T-helper 17 cell (primary cell): ENCODE results near the gene ING3. TPM values are rescaled to one million over a fixed set of nuclear protein-coding genes. Genes with fewer than 3 reads are reported as not detected.
A peak's percentile ranks its signal among the peaks of the same experiment; 100 is the strongest.

ENCODE experiments used
- ATAC-seq: fragments of 150-1000 bp; cut with Tn5 transposase; 2 replicates; pipeline ENCODE4 v1.10.0; 2021; ENCODE audit warnings: mild to moderate bottlenecking, moderate library complexity
- DNase-seq, 3 donors: peaks; one replicate each; pipeline versions ENCODE4 v3.0.0 to v3.0.0-alpha.2; 2020 to 2021
- H3K9me3 ChIP-seq: one replicate; pipeline ENCODE4 v1.7.0; 2013; ENCODE audit warnings: low read length, mild to moderate bottlenecking; ENCODE audit not compliant: control insufficient read depth, poor library complexity, severe bottlenecking
- H3K27ac Mint-ChIP-seq: one replicate; pipeline ENCODE4 v1.8.0; 2022; ENCODE audit warnings: mild to moderate bottlenecking, moderate library complexity, mixed read lengths
- H3K27me3 Mint-ChIP-seq: one replicate; pipeline ENCODE4 v1.8.0; 2022; ENCODE audit warnings: mixed read lengths
- H3K36me3 Mint-ChIP-seq: one replicate; pipeline ENCODE4 v1.8.0; 2022; ENCODE audit warnings: low read depth, mixed read lengths
- H3K4me1 Mint-ChIP-seq: one replicate; pipeline ENCODE4 v1.8.0; 2022; ENCODE audit warnings: mild to moderate bottlenecking, mixed read lengths
- H3K4me3 Mint-ChIP-seq: one replicate; pipeline ENCODE4 v1.8.0; 2022; ENCODE audit warnings: mild to moderate bottlenecking, moderate library complexity, mixed read lengths
- total RNA-seq, 4 donors: library from RNA in 2 of 4; stranded (reverse) in 2 of 4; gene quantifications; one replicate each; pipeline ENCODE4 v1.2.3 and lab custom pipeline; 2022 to 2026

The ING3 gene
- total RNA-seq, 2 donors from 2014 or later = 32.8 to 41.2 TPM

DNA sequence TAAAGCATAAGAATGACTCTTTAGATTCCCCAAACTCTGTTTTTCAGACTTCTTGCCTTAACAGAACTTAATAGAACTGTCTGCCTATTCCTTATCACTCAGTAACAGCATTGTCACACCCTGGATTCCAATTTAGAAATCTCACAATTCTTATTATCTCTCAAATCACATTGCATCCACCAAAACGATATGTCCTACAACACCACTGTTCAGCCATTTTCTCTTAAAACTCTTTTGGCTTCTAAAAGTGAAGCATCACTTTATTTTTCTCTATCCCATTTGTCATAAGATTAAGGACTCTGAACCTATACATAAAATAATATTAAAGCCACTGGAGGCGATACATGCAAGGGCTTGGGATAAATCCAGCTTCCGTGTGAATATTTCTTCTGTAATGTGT is 36.7 kb downstream of the ING3 start:
- no peak overlapping the region for H3K27ac Mint-ChIP-seq
- DNase-seq (no peak), ATAC-seq (no peak)
- H3K4me3 Mint-ChIP-seq = no peak overlapping the region
- H3K4me1 Mint-ChIP-seq = peaks cover 11% of the 10 kb centered on the region
- peaks cover 69% of the 10 kb centered on the region for H3K27me3 Mint-ChIP-seq
- no peaks in the 10 kb centered on the region for H3K9me3 ChIP-seq
- no peaks in the 10 kb centered on the region for H3K36me3 Mint-ChIP-seq

DNA sequence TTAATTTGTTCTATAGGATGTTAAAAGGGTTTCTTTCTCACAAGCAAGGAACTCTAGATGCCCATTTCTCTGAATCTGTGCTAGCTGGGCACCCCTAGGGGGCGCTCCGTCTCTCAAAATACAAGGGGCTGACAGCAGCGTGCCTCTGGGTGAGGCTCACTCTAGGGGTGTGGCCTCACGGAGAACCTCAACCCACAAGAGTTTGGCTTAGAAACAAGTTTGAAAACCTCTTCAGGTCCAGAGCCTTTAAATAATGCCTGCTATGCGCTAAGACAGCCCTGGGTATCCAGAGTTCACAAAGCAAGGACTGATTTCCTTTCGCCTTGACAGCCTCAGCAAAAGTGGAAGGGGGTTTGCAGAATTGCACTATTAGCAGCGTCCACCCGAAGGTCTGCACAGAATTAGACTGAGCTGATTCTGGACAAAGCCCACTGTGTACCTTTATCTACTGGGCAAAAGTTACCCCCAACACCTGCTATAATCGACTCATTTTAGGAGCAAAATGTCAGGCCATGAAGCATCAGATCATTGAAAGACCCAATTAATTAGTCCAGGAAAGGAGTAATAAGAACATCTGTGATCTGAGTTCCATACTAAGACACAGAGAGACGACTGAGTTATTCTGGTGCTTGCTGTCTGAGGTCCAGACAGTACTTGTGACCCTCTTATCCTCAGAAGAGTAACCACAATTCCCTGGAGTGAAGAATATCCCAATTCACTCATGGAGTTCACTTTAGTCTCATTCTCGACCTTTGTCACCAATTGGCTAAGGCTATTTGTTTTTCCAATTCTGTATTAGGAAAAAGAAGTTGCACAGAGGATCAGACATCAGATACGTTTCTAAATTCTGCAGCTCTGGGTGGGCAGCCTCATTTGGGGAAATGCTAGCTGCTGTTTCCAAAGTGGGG is 37.4 kb downstream of the ING3 start:
- H3K27ac Mint-ChIP-seq = no peak overlapping the region
- H3K27me3 Mint-ChIP-seq = peaks cover 73% of the 10 kb centered on the region
- ATAC-seq = peak; percentile 100
- peak overlapping the region; percentile 76 for H3K4me3 Mint-ChIP-seq
- H3K9me3 ChIP-seq = no peaks in the 10 kb centered on the region
- H3K36me3 Mint-ChIP-seq = no peaks in the 10 kb centered on the region
- H3K4me1 Mint-ChIP-seq = peaks cover 11% of the 10 kb centered on the region
- peak; percentile 71 to 77 (median 76) for DNase-seq

DNA sequence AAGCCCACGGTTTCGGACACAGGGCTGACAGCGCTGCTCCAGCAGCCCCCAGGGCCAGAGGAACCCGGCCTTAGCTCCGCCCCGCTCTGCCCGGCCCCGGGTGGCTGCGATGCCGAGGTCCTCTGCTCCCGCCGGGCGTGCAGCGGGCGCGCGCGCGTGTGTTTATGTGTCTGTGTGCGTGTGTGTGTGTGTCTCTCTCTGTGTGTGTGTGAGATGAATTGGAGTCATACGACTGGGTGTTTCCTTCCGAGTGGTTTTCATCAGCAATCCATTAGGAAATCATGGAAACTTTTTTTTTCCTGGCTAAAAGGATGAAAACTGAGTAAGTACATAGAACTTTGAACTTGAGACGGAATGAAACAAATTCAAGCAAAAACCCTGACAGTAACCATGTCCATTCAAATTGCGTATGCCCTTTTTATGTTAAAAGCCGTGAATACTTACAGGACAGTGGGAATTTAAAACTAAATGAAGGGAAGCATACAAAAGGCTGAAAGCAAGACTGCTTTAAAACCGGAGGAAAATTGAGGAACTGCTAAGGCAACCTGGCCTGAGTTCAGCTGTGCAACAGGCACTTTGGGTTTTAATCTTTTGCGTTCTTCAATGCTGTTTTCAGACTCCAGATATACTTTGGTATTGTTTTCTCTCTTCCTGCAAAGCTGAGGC is 38.1 kb downstream of the ING3 start, which contains the start of gene CPED1:
TSS of gene CPED1 (plus strand) at position 121 of the 666 bp plus-strand sequence. CDS start 911 bp downstream, outside the sequence.
- ATAC-seq = peak; percentile 30
- H3K27me3 Mint-ChIP-seq = peaks cover 76% of the 10 kb centered on the region
- no peaks in the 10 kb centered on the region for H3K36me3 Mint-ChIP-seq
- H3K4me3 Mint-ChIP-seq = peak within 1 kb of the TSS; percentile 76
- H3K9me3 ChIP-seq = no peaks in the 10 kb centered on the region
- peak; percentile 4 to 29 (median 10) for DNase-seq
- no peak within 1 kb of the TSS for H3K27ac Mint-ChIP-seq
- peaks cover 11% of the 10 kb centered on the region for H3K4me1 Mint-ChIP-seq

DNA sequence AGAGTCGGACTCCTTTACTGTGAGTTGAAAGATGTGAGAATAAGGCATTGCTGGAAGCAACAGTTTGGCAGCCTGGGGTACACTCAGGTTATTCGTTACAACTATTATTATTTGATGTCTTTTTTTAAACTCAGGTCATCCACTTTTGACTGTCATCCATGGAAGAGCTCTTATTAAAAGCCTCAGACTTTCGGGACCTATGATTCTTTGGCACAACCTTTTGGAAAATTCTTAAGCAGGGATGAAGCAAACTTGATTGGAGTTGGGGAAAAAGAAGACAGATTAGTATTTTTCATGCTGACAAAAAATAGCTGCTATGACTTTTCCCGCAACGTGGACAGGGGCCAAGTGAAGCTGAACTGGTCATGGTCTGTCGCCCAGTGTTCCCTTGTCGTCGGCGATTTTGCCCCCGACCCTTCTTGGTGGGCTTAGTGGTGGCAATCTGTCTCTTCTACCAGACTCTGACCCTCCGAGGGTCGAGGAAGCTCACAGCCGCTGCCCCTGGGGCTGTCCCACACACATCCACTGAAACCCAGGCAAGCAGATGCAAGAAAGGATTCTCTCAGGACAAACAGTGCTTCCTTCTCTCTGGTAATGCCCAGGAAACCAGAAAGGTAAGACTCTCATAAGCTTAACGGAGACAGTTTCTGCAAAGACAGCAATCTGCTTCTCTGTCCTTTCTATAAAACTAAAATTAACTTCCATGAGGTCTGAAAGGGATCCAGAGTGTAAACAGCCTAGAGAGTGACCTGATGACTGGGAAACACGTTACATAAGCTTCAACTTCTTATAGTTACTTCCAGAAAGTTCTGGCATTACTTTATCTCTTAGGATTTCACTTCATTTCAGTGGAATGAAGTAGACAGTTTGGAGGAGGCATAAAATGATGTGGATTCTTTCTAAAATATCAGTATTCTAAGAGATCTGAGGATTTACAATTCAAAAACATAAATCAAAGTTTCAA is 39.0 kb downstream of the ING3 start:
- H3K27me3 Mint-ChIP-seq = peaks cover 73% of the 10 kb centered on the region
- no peaks in the 10 kb centered on the region for H3K9me3 ChIP-seq
- H3K4me3 Mint-ChIP-seq = no peak overlapping the region
- H3K36me3 Mint-ChIP-seq = no peaks in the 10 kb centered on the region
- H3K4me1 Mint-ChIP-seq = peaks cover 11% of the 10 kb centered on the region
- DNase-seq (no peak), ATAC-seq (no peak)
- no peak overlapping the region for H3K27ac Mint-ChIP-seq

DNA sequence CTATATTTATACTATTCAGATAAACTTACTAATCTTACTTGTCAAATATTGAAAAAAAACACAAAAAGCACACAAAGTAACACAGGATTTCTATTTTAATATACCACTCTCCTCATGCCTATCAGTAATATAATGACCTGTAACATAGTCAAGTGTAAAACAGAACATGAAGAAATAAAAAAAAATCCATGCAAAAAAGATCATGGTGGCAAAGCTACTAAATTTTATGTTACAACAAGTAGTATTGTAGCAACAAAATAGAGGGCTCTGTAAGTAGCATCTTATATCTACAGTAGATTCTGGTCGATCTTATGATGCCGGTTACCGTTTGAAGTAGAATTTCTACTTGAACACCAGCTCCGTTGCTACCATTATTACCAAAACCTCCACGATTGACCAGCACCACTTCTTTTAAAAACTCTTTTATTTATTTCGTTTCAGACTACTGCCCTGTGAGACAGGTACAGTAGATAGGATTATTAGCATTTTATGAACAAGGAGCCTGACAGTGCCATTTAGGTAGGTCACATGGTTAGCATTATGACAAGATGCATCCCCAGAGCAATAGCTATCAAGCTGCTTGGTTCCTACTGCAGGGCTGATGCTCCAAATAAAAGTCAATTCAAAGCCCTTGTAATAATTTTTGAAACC is 40.0 kb downstream of the ING3 start:
- DNase-seq (no peak), ATAC-seq (no peak)
- H3K27ac Mint-ChIP-seq = no peak overlapping the region
- H3K4me1 Mint-ChIP-seq = peaks cover 16% of the 10 kb centered on the region
- no peaks in the 10 kb centered on the region for H3K36me3 Mint-ChIP-seq
- no peak overlapping the region for H3K4me3 Mint-ChIP-seq
- H3K27me3 Mint-ChIP-seq = peaks cover 65% of the 10 kb centered on the region
- H3K9me3 ChIP-seq = no peaks in the 10 kb centered on the region

DNA sequence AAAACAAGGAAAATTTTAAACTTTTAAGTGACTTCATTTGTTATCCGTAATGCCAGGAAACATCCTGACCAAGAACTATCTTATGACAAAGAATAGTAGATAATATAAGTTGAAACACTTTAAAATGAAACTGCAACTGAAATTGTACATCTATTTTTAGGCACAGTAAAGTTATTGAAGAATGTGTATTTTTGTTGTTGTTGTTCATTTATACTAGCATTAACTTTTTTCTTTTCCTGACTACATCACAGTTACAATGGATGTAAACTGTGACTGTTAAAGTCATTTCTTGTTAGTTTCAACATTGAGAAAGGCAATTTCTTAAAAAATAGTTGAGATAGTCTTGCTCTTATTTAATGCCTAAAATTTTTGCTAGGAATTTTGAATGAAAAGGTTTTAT is 40.6 kb downstream of the ING3 start:
- ATAC-seq = no peak
- DNase-seq = no peak
- Mint-ChIP-seq H3K27me3 (peaks cover 63% of the 10 kb centered on the region), H3K4me3 (no peak overlapping the region), H3K4me1 (peaks cover 20% of the 10 kb centered on the region), H3K27ac (no peak overlapping the region), H3K36me3 (no peaks in the 10 kb centered on the region)
- H3K9me3 ChIP-seq = no peaks in the 10 kb centered on the region

DNA sequence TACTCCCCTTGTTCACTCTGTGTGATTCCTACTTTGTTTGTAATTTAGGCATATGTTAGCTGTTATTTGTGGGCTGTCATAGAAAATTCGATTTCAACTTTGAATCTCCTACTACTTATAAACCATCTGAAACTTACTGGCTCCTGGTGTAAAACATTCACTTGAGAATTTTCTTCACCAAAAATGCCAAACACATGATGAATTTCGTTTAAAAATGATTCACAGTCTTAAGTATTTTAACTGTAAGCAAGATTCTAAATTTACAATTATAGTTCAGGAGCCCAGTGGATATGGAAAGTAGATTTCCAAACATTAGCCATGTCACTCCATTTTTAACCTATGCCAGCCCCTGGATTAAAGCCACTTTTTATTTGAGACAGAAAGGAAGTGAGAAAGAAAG is 41.0 kb downstream of the ING3 start:
- no peaks in the 10 kb centered on the region for H3K9me3 ChIP-seq
- DNase-seq (no peak), ATAC-seq (no peak)
- Mint-ChIP-seq H3K27me3 (peaks cover 58% of the 10 kb centered on the region), H3K27ac (no peak overlapping the region), H3K36me3 (no peaks in the 10 kb centered on the region), H3K4me3 (no peak overlapping the region), H3K4me1 (peaks cover 24% of the 10 kb centered on the region)

DNA sequence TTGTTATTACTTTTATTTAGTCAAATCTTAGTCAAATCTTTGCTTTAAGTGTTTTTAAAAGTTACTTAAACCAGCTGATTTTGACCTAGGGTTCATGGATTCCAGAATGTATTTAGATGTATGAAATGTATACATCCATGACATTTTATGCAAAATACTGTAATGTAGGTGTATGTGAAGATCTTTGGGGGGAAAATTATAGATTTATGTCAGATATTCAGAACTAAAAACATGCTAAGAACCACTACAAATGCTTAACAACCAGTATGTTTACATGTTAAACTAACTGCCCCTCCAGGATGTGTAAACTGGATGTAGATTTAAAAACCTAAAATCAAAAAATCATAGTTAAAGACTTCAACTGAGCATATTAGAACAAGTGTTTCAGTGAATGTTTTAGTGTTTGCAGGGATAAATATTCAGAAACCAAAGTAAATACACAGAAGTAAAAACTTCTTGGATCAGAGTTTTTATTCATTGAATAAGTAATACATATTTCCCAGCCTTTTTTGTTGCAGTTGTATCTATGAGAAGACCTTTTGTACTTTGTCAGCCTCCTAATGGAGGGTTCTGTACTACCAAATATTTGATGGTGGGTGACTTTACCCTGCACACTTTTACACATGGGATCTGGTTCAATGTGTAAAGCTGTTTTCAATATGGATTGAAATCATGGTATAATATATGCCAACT is 41.8 kb downstream of the ING3 start:
- Mint-ChIP-seq H3K4me1 (peaks cover 28% of the 10 kb centered on the region), H3K27ac (no peak overlapping the region), H3K27me3 (peaks cover 50% of the 10 kb centered on the region), H3K36me3 (no peaks in the 10 kb centered on the region), H3K4me3 (no peak overlapping the region)
- no peak for ATAC-seq
- DNase-seq = no peak
- H3K9me3 ChIP-seq = no peaks in the 10 kb centered on the region

DNA sequence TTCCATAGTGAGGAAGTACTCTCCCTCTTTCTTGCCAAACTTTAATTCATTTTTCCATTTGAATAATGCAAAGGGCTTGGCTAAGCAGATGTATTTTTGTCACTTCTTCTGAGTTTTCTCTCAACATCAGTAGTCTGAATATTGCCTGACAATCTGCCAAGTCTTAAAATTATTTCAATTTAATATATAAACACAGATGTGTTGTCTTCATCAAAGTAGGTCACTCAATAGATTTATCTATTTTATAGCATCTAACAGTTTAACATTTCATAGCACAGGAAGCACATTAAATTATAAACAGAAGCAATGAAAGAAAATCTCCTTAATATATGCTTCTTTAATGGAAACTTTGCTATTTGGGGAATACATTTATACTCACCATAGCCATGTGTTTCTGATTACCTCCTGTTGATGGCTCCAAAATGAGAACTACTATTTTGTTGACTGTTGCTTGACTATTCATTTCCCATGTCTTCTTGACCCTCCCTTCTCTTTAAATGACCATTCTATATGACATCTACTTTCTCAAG is 42.5 kb downstream of the ING3 start:
- H3K9me3 ChIP-seq = no peaks in the 10 kb centered on the region
- peaks cover 44% of the 10 kb centered on the region for H3K27me3 Mint-ChIP-seq
- H3K36me3 Mint-ChIP-seq = no peaks in the 10 kb centered on the region
- H3K4me3 Mint-ChIP-seq = no peak overlapping the region
- peaks cover 25% of the 10 kb centered on the region for H3K4me1 Mint-ChIP-seq
- H3K27ac Mint-ChIP-seq = no peak overlapping the region
- no peak for ATAC-seq
- no peak for DNase-seq

DNA sequence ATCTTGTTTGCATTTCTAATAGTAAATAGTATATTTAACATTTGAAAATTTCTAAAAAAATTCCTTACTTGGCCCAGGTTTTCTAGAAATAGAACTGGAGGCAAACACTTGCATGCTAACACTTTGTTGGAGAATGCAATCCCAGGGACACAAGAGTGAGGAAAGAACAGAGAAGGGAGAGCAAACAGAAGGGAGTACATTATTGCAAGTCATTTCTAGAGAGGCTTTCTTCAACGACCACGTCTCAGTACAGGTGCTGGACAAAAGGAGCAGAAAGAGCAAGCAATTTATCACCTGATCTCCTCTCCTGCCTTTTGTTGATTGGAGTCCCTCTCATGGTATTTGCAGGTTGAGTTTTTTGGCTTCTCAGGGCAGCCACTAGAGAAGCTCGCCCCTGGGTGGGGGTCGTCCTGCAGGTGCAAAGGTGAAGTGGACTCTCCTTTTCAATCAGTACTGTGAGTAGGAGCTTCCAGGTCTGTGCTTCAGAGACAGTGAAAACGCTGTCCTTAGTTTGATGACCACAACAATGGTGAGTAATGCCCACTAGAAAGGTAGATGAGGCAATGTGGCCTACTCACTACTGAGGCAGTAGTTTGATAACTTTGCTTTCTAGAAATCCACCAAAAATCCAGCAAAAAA is 43.1 kb downstream of the ING3 start:
- H3K27me3 Mint-ChIP-seq = peaks cover 44% of the 10 kb centered on the region
- no peak for DNase-seq

DNA sequence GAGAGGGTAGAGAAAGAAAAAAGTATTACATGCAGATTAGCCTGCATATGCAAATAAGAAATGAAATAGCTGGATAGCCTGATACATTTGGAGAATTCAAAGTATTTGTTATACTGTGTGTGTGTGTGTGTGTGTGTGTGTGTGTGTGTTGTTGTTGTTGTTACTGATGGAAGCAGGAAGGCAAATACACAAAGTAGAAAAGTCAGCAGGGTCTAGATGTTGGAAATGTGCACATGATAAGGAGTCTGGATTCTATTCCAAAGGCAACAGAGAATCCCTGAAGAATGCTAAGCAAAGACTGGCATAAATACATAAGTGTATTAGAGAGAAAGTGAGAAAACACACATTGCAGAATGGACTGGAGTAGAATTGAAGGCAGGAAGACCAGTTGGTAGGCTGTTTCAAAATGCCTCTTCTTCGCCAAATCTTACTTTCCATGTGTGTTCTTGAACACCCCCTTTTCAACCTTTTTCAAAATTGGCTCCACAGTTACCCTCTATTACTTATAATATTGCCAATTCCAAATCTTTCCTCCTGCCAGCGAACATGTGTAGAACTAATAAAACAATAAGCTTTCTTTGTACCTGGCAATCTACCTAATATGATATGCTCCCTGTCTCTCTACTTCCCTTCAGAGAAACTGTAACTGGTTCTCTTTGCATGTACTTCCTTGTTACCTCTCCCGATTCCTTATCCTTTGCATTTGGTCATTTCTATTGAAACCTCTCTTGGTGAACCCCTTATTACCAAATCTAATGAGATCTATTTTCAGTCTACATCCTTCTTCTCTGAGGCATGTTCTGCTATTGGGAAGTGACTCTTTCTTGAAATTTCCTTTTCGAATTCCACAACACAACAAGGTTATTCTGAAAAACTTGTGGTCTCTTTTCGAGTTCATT is 44.2 kb downstream of the ING3 start:
- peaks cover 19% of the 10 kb centered on the region for H3K4me1 Mint-ChIP-seq

More for the DNA sequence above, 43.1 kb downstream of the ING3 start:
- Mint-ChIP-seq H3K36me3 (no peaks in the 10 kb centered on the region), H3K27ac (no peak overlapping the region), H3K4me3 (no peak overlapping the region), H3K4me1 (peaks cover 23% of the 10 kb centered on the region)
- no peaks in the 10 kb centered on the region for H3K9me3 ChIP-seq
- no peak for ATAC-seq

More for the DNA sequence above, 44.2 kb downstream of the ING3 start:
- Mint-ChIP-seq H3K27me3 (peaks cover 34% of the 10 kb centered on the region), H3K36me3 (no peaks in the 10 kb centered on the region), H3K4me3 (no peak overlapping the region), H3K27ac (no peak overlapping the region)
- no peaks in the 10 kb centered on the region for H3K9me3 ChIP-seq
- no peak for DNase-seq
- ATAC-seq = no peak
